CD4-positive, alpha-beta memory T cell (primary cell): ENCODE results near the gene UBE3C. TPM values are rescaled to one million over a fixed set of nuclear protein-coding genes. Genes with fewer than 3 reads are reported as not detected.
A peak's percentile ranks its signal among the peaks of the same experiment; 100 is the strongest.
"Not testable (repeated sequence)": the region's sequence is repeated elsewhere in the genome, so short reads cannot be mapped to it uniquely, and the experiment has no call there.

Source experiments
- CTCF ChIA-PET: fragments of 350-600 bp; sonication (Branson Sonifier 250); formaldehyde crosslinking; loops from one replicate; lab custom pipeline; 2021; ENCODE audit warnings: inconsistent platforms; ENCODE audit not compliant: partially characterized antibody; lab: Charles Lee
- POLR2A ChIA-PET: fragments of 350-600 bp; sonication (Branson Sonifier 250); formaldehyde crosslinking; loops from one replicate; lab custom pipeline; 2021; ENCODE audit not compliant: partially characterized antibody; lab: Charles Lee
- DNase-seq, 5 donors: peaks; one replicate each; pipeline versions ENCODE4 v3.0.0 to v3.0.0-alpha.2; 2020 to 2022; ENCODE audit warnings: mixed read lengths in 1 of 5
- H3K27ac ChIP-seq: one replicate; pipeline ENCODE4 v1.7.0; 2013; ENCODE audit warnings: low read depth, low read length
- H3K27me3 ChIP-seq: 2 replicates; pipeline ENCODE4 v1.7.0; 2013; ENCODE audit warnings: mild to moderate bottlenecking, low read length, moderate library complexity; ENCODE audit not compliant: insufficient read depth
- H3K36me3 ChIP-seq: 2 replicates; pipeline ENCODE4 v1.7.0; 2013; ENCODE audit warnings: mild to moderate bottlenecking, low read length, moderate library complexity; ENCODE audit not compliant: insufficient read depth
- H3K4me1 ChIP-seq: 2 replicates; pipeline ENCODE4 v1.7.0; 2013; ENCODE audit warnings: mild to moderate bottlenecking, low read length, moderate library complexity; ENCODE audit not compliant: insufficient read depth
- H3K4me3 ChIP-seq, 2 donors: one replicate each; pipeline ENCODE4 v1.7.0; 2013; ENCODE audit warnings: low read length in 2 of 2, mild to moderate bottlenecking in 1 of 2
- H3K9me3 ChIP-seq, 2 donors: one replicate each; pipeline ENCODE4 v1.7.0; 2013; ENCODE audit warnings: low read length in 2 of 2, control low read depth in 1 of 2; ENCODE audit not compliant: control insufficient read depth in 1 of 2
- H3K27ac Mint-ChIP-seq, 7 donors: one replicate each; pipeline ENCODE4 v1.8.0; 2020 to 2021; ENCODE audit warnings: mixed read lengths in 7 of 7, mild to moderate bottlenecking in 6 of 7, inconsistent platforms in 3 of 7, moderate library complexity in 3 of 7
- H3K27me3 Mint-ChIP-seq, 2 donors: one replicate each; pipeline ENCODE4 v1.8.0; 2020 to 2021; ENCODE audit warnings: mixed read lengths in 2 of 2
- H3K36me3 Mint-ChIP-seq, 2 donors: one replicate each; pipeline ENCODE4 v1.8.0; 2020 to 2021; ENCODE audit warnings: mixed read lengths in 2 of 2, inconsistent platforms in 1 of 2, mild to moderate bottlenecking in 1 of 2
- H3K4me1 Mint-ChIP-seq, 4 donors: one replicate each; pipeline ENCODE4 v1.8.0; 2020 to 2021; ENCODE audit warnings: mixed read lengths in 4 of 4, mild to moderate bottlenecking in 1 of 4
- H3K4me3 Mint-ChIP-seq, 8 donors: one replicate each; pipeline ENCODE4 v1.8.0; 2020 to 2021; ENCODE audit warnings: mixed read lengths in 8 of 8, mild to moderate bottlenecking in 7 of 8, moderate library complexity in 6 of 8, inconsistent platforms in 3 of 8
- H3K9me3 Mint-ChIP-seq, 8 donors: one replicate each; pipeline ENCODE4 v1.8.0; 2020 to 2021; ENCODE audit warnings: mixed read lengths in 8 of 8, mild to moderate bottlenecking in 5 of 8, inconsistent platforms in 3 of 8, moderate library complexity in 1 of 8
- intact Hi-C: fragments of 100-400 bp; cut with micrococcal nuclease; formaldehyde crosslinking; loops from one replicate; pipeline ENCODE4 v1.15.1; 2023
- polyA plus RNA-seq, 2 donors: library from polyadenylated mRNA; unstranded; fragments of 300-500 nt; fragmentation: Illumina TruSeq; gene quantifications; one replicate each; pipeline ENCODE4 v1.2.3, GENCODE V29; 2021
- total RNA-seq, 2 experiments: library from RNA; stranded (reverse); gene quantifications; one replicate each; pipeline ENCODE4 v1.2.3, GENCODE V29; 2021

The UBE3C gene
- total and polyA plus RNA-seq, 4 experiments from 2014 or later, result 32.6 to 59.7 (median 46.8) TPM

DNA sequence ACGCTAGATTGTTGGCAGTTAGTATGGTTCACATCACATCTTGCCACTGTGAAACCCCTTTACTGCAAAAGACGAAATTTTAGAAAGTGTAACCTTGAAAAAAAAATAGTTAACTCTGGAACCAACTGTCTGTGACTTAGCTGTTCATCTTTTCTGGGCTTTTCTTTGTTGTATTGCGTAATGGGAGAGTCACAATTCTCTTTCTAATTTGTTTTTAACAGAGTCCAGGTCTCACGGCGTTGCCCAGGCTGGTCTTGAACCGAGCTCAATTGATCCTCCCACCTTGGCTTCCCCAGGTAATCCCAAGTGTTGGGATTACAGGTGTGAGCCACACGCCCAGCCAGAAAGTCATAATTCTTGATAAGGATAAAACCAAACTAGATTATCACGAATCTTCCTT lies 14.5 kb downstream of the UBE3C start:
- CTCF ChIA-PET, result no interaction called here
- peaks cover 39 to 94% (median 66%) of the 10 kb centered on the region in 4 donors for H3K4me1 Mint-ChIP-seq
- H3K9me3 Mint-ChIP-seq, result no peaks in the 10 kb centered on the region
- intact Hi-C loops, result no loop called here
- H3K27ac Mint-ChIP-seq, result peak overlapping the region in 3 of 7 donors; percentile 22 to 76 (median 37)
- no peak overlapping the region for H3K4me3 ChIP-seq
- no peak overlapping the region for H3K27ac ChIP-seq
- DNase-seq, result no peak
- no peaks in the 10 kb centered on the region for H3K27me3 ChIP-seq
- no peaks in the 10 kb centered on the region for H3K36me3 ChIP-seq
- H3K4me1 ChIP-seq, result peaks cover 54% of the 10 kb centered on the region
- POLR2A ChIA-PET, result interaction anchor here (1.7 kb wide), 1 partner anchor 13 kb away, joined by 3 read pairs; no protein-coding TSS in a partner anchor
- H3K9me3 ChIP-seq, result no peaks in the 10 kb centered on the region
- peak overlapping the region in 1 of 8 donors; percentile 20 for H3K4me3 Mint-ChIP-seq
- H3K36me3 Mint-ChIP-seq, result peaks cover 8 to 14% of the 10 kb centered on the region in 2 donors
- H3K27me3 Mint-ChIP-seq, result no peaks in the 10 kb centered on the region

DNA sequence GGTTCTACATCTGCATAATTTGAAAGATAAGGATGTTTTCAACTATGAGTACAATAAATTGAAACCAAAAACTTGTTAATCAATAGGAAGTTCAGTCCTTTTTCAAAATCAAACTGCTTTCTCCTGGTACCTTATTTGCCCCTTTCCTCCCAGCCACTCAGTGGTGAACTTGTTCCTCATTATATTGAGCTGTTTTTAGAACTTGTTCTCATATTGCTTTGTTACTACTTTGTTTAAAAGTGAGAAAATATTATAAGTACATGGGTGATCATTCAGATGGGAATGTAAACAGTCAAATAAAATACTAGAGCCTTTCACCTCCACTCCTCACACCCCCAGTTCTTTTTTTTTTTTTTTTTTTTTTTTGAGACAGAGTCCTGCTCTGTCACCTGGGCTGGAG lies 17.2 kb downstream of the UBE3C start:
- H3K9me3 ChIP-seq, result no peaks in the 10 kb centered on the region
- POLR2A ChIA-PET, result interaction anchor here (1.0 kb wide), 1 partner anchor 17 kb away, joined by 4 read pairs; the partner anchor contains the start of gene UBE3C
- peak overlapping the region in 1 of 7 donors; percentile 60 for H3K27ac Mint-ChIP-seq
- H3K27ac ChIP-seq, result no peak overlapping the region
- intact Hi-C loops, result no loop called here
- no peaks in the 10 kb centered on the region for H3K27me3 Mint-ChIP-seq
- H3K36me3 Mint-ChIP-seq, result peaks cover 8 to 22% of the 10 kb centered on the region in 2 donors
- H3K9me3 Mint-ChIP-seq, result no peaks in the 10 kb centered on the region
- peaks cover 30% of the 10 kb centered on the region for H3K4me1 ChIP-seq
- H3K4me3 ChIP-seq, result no peak overlapping the region
- CTCF ChIA-PET, result no interaction called here
- H3K36me3 ChIP-seq, result no peaks in the 10 kb centered on the region
- H3K4me3 Mint-ChIP-seq, result peak overlapping the region in 1 of 8 donors; percentile 21
- H3K4me1 Mint-ChIP-seq, result peaks cover 49 to 83% (median 68%) of the 10 kb centered on the region in 4 donors
- DNase-seq, result no peak
- no peaks in the 10 kb centered on the region for H3K27me3 ChIP-seq

DNA sequence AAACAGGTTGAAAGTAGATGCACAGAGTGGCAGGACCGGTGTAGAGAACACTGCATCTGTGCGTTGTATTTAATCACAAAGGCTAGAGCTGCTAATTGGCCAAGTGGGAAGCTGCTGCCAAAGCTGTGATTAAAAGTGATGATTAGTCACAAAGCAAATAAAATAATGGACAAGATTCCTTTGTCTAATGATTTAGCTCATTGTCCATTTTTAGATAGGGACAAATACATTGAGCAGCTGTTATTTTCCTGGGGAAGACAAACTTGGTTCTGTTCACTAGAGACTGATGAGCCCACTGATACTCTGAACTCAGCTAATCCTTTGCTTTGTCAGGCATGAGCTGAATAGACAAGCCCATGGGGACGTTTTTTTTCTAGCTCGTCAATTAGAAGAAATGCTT lies 19.7 kb downstream of the UBE3C start:
- H3K27ac Mint-ChIP-seq, result peak overlapping the region in 1 of 7 donors; percentile 16
- no peak for DNase-seq
- intact Hi-C loops, result no loop called here
- H3K9me3 Mint-ChIP-seq, result no peaks in the 10 kb centered on the region
- no peaks in the 10 kb centered on the region for H3K36me3 ChIP-seq
- no peak overlapping the region for H3K27ac ChIP-seq
- peaks cover 3 to 15% of the 10 kb centered on the region in 2 donors for H3K36me3 Mint-ChIP-seq
- POLR2A ChIA-PET, result no interaction called here
- H3K4me1 Mint-ChIP-seq, result peaks cover 37 to 62% (median 50%) of the 10 kb centered on the region in 4 donors
- H3K27me3 Mint-ChIP-seq, result no peaks in the 10 kb centered on the region
- no peak overlapping the region for H3K4me3 Mint-ChIP-seq
- H3K4me3 ChIP-seq, result no peak overlapping the region
- no peaks in the 10 kb centered on the region for H3K27me3 ChIP-seq
- peaks cover 10% of the 10 kb centered on the region for H3K4me1 ChIP-seq
- CTCF ChIA-PET, result interaction anchor here (0.6 to 1.3 kb wide), 2 partner anchors 11 to 16 kb away, joined by 3 to 4 read pairs; no protein-coding TSS in a partner anchor
- no peaks in the 10 kb centered on the region for H3K9me3 ChIP-seq

DNA sequence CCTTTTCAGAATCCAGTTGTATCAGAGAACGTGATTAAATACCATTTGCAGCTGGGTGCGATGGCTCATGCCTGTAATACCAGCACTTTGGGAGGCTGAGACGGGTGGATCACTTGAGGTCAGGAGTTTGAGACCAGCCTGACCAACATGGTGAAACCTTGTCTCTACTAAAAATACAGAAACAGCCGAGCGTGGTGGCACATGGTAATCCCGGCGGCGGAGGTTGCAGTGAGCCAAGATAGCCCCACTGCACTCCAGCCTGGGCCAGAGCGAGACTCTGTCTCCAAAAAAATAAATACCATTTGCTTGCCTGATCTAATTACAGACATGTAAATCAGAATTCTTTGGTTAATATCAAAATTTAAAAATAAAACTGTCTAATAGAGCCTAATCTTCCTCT lies 20.8 kb downstream of the UBE3C start:
- H3K9me3 ChIP-seq, H3K4me3 ChIP-seq, POLR2A ChIA-PET, H3K4me1 ChIP-seq, H3K27ac ChIP-seq, H3K9me3 Mint-ChIP-seq, CTCF ChIA-PET, DNase-seq, intact Hi-C loops, H3K27me3 Mint-ChIP-seq, H3K4me3 Mint-ChIP-seq, H3K27ac Mint-ChIP-seq, H3K27me3 ChIP-seq, H3K36me3 ChIP-seq: not testable (repeated sequence)
- Mint-ChIP-seq H3K36me3 (peaks cover 12 to 20% of the 10 kb centered on the region in 2 donors), H3K4me1 (peaks cover 32 to 55% (median 43%) of the 10 kb centered on the region in 4 donors)

DNA sequence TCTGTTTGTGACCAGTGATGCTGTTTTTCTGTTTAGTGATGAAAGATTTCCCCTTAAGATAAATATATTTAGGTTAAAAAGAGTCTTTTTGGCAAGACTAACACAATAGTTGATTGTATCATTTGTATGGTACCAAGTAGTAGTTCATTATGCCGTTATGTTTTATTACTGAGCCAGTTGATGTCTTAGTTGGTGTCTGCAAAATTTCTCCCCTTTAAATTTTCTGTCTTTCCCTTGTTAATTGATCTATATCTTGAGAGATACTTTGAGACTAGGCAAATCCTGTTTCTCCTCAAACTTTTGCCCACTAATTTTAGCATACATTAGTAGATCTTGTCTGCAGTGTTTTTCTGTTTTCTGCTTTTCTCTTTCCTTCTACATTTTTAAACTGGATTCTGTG lies 21.7 kb downstream of the UBE3C start:
- H3K27me3 ChIP-seq, result no peaks in the 10 kb centered on the region
- POLR2A ChIA-PET, result no interaction called here
- H3K27ac ChIP-seq, result no peak overlapping the region
- peaks cover 3 to 13% (median 6%) of the 10 kb centered on the region in 8 donors for H3K9me3 Mint-ChIP-seq
- H3K36me3 Mint-ChIP-seq, result peaks cover 21 to 28% of the 10 kb centered on the region in 2 donors
- H3K4me1 ChIP-seq, result no peaks in the 10 kb centered on the region
- no peaks in the 10 kb centered on the region for H3K36me3 ChIP-seq
- H3K4me3 Mint-ChIP-seq, result peak overlapping the region in 1 of 8 donors; percentile 40
- H3K27ac Mint-ChIP-seq, result peak overlapping the region in 3 of 7 donors; percentile 26 to 59 (median 33)
- H3K27me3 Mint-ChIP-seq, result no peaks in the 10 kb centered on the region
- peaks cover 31 to 51% (median 38%) of the 10 kb centered on the region in 4 donors for H3K4me1 Mint-ChIP-seq
- no peak overlapping the region for H3K4me3 ChIP-seq
- H3K9me3 ChIP-seq, result no peaks in the 10 kb centered on the region
- no peak for DNase-seq
- intact Hi-C loops, result no loop called here
- CTCF ChIA-PET, result no interaction called here

DNA sequence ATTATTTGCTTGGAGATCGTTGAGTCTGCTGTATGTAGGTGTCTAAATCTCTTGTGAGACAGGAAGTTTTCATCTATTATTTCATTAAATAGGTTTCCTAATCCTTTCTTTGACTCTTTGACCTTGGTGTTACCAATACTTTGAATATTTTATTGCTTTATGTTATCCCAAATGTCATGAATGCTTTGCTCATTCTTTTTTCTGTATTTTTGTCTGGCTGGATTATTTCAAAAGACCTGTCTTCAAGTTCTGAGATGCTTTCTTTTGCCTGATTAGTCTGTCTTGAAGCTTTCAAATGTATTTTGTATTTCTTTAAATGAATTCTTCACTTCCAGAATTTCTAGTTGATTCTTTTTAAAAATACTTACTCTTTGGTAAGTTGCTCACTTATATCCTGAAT lies 27.3 kb downstream of the UBE3C start:
- Histone ChIP-seq H3K27me3 (no peaks in the 10 kb centered on the region), H3K36me3 (peaks cover 18% of the 10 kb centered on the region)
- peak overlapping the region in 1 of 7 donors; percentile 87 for H3K27ac Mint-ChIP-seq

DNA sequence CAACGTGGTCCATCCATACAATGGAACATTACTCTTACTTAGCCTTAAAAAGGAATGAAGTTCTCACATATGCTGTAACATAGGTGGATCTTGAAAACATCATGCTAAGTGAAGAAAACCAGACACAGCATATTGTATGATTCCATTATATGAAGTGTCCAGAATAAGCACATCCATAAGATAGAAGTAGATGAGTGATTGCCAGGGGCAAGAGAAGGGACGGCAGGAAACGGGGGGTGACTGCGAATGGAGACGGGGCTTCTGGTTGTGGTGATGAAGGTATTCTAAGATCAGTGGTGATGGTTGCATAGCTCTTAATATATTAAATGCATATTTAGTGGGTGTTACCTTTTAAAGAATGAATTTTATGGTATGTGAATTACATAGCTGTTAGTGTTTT lies 29.8 kb downstream of the UBE3C start:
- Histone ChIP-seq H3K4me1 (no peaks in the 10 kb centered on the region), H3K27ac (no peak overlapping the region), H3K27me3 (no peaks in the 10 kb centered on the region), H3K9me3 (no peaks in the 10 kb centered on the region), H3K36me3 (peaks cover 36% of the 10 kb centered on the region), H3K4me3 (no peak overlapping the region)
- no peak for DNase-seq
- no peak overlapping the region for H3K4me3 Mint-ChIP-seq
- intact Hi-C loops, result no loop called here
- ChIA-PET POLR2A (interaction anchor here (0.7 kb wide), 1 partner anchor 217 kb away, joined by 3 read pairs; no protein-coding TSS in a partner anchor), CTCF (interaction anchor here (0.7 to 0.9 kb wide), 2 partner anchors 8 to 10 kb away, joined by 3 read pairs; no protein-coding TSS in a partner anchor)
- H3K36me3 Mint-ChIP-seq, result peaks cover 60 to 70% of the 10 kb centered on the region in 2 donors
- peaks cover 3 to 26% (median 13%) of the 10 kb centered on the region in 8 donors for H3K9me3 Mint-ChIP-seq
- peaks cover 0 to 16% (median 4%) of the 10 kb centered on the region in 4 donors for H3K4me1 Mint-ChIP-seq
- H3K27ac Mint-ChIP-seq, result peak overlapping the region in 2 of 7 donors; percentile 11 to 46
- H3K27me3 Mint-ChIP-seq, result no peaks in the 10 kb centered on the region

More for the DNA sequence above, 27.3 kb downstream of the UBE3C start:
- ChIA-PET POLR2A (no interaction called here), CTCF (no interaction called here)
- DNase-seq, result no peak
- Histone ChIP-seq H3K27ac (no peak overlapping the region), H3K4me1 (no peaks in the 10 kb centered on the region), H3K9me3 (no peaks in the 10 kb centered on the region), H3K4me3 (no peak overlapping the region)
- H3K36me3 Mint-ChIP-seq, result peaks cover 54 to 56% of the 10 kb centered on the region in 2 donors
- H3K4me1 Mint-ChIP-seq, result peaks cover under 1 to 16% (median 6%) of the 10 kb centered on the region in 4 donors
- no peak overlapping the region for H3K4me3 Mint-ChIP-seq
- no peaks in the 10 kb centered on the region for H3K27me3 Mint-ChIP-seq
- H3K9me3 Mint-ChIP-seq, result peaks cover 3 to 26% (median 13%) of the 10 kb centered on the region in 8 donors
- intact Hi-C loops, result no loop called here
